Activated CD8-positive, alpha-beta memory T cell treated with anti-CD3 and anti-CD28 coated beads for 1 hour (primary cell): ENCODE data around the gene KCTD12.
"Not testable (repeated sequence)": the region's sequence is repeated elsewhere in the genome, so short reads cannot be mapped to it uniquely, and the experiment has no call there.

Experiments
- DNase-seq, 2 donors: peaks; one replicate each; pipeline ENCODE4 v3.0.0-alpha.2; 2020; ENCODE audit warnings: low read depth in 1 of 2; ENCODE audit errors: extremely low read depth in 1 of 2

KCTD12 gene

DNA sequence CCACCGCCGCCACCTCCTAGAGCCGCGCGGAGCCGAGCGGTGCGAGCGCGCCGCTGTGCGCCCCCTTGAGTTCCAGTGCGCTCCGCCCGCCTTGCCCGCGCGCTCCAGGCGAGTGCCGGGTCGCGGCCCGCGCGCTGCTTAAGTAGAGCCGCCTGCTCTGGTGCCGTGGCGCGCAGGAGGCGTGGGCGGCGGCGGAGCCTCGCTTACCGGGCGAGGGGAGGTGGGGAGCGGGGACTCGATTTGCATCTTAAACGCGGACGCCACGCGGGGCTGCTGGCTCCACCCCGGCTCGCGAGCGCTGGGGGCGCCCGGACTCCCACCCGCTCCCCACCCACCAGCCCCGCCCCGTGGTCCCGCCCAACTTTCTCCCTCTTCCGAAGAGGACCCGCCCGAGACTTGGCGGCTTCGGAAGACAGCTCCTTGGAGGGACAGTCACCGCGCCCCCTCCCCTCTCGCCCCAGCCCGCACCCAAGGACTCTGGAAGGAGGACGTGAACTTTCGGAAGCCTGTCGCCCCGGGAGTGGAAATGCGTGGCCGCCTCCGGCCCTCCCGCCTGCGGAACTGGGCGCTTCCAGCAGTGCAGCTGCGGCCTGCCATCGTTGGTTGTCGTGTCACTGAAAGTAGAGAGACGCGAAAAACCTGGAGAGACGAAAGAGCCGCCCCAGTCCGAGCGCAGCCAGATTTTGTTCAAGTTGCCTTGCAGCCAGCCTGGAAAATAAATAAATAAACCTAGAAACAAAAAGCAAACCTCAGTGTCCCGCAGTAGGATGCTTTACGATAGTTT lies at the start of gene KCTD12:
KCTD12 (minus strand) TSS at position 114 of the 784 bp plus-strand sequence. CDS start 257 bp downstream, outside the sequence.
- peak; percentile 57 to 61 for DNase-seq

DNA sequence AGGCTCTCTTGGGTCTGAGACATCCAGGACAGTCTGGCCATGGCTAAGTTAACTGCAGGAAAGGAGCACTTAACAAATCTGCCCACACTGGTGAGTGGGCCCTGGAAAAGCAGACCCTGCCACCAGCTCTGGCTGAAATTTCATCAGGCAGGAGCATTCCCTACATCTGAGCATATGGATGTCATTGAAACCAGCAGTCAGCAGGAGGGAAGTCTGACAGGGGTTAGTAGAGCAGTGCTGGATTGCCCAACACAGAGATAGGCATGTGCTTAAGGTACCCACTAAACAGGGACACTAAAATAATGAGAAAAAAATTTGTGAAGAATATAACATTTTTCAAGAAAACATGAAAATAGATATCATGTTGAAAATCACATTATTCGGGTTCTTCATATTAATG lies 48.5 kb upstream of the KCTD12 start:
- DNase-seq = no peak

- no peak for DNase-seq
Measured at GRCh38 chr13:76932076-76932475, 45.9 kb upstream of the KCTD12 start.

DNA sequence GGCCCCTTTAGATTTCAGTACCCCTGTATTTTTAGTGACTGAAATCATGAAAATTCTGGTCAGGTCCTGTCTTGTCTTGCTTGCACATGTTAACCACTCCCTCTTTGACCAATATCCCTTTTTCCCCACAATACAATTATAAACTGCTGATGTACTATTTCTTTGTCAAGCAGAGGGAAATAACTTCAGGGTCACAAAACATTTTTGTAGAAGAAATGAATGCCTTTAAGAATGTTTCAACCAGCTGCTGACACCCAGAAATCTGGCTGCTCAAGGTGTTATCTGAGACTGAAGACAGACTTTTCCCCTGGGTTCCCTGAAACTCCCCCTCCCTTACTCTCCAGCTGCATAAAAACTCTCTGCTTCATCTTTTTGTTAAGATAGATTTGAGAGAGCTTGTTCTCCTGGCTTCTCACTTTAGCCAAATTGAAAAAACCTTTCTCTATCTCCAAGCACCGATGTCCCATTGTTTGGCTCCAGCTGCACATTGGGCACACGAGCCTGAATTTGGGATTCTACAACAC lies 43.7 kb upstream of the KCTD12 start:
- no peak for DNase-seq

GRCh38 chr13:76929320-76929719 lies 43.1 kb upstream of the KCTD12 start:
- DNase-seq = no peak

DNA sequence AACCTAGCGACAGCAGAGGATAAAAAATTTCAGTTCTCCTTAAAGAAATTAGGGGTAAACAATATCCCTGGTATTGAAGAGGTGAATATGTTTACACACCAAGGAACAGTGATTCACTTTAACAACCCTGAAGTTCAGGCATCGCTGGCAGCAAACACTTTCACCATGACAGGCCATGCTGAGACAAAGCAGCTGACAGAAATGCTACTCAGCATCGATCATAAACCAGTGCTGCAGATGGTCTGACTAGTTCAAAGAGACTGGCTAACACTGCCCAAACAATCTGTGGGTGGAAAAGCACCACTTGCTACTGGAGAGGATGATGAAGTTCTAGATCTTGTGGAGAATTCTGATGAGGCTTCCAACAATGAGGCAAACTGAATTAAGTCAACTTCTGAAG lies 42.3 kb upstream of the KCTD12 start:
- no peak for DNase-seq

DNA sequence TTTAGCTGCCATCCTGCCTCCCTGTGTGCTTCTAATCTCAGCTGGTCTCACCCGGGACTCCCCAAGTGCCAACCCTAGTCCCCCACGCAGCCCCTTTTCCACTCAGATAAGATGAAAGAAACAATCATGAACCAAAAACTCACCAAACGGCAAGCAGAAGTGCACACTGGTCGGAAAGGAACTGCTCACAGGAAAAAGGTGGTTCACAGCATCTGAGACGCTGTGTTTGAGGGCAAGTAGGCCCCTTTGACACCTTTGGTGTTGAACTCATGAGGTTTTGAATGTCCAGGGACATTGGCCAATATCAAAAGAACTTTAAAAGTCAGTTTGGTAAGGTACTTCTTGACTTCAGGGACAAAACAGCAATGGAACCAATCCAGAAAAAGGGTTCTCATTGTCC lies 41.8 kb upstream of the KCTD12 start:
- no peak for DNase-seq

- DNase-seq = no peak
Measured at GRCh38 chr13:76925115-76925514, 38.9 kb upstream of the KCTD12 start.

- no peak for DNase-seq
Measured at GRCh38 chr13:76921516-76921915, 35.3 kb upstream of the KCTD12 start.

DNA sequence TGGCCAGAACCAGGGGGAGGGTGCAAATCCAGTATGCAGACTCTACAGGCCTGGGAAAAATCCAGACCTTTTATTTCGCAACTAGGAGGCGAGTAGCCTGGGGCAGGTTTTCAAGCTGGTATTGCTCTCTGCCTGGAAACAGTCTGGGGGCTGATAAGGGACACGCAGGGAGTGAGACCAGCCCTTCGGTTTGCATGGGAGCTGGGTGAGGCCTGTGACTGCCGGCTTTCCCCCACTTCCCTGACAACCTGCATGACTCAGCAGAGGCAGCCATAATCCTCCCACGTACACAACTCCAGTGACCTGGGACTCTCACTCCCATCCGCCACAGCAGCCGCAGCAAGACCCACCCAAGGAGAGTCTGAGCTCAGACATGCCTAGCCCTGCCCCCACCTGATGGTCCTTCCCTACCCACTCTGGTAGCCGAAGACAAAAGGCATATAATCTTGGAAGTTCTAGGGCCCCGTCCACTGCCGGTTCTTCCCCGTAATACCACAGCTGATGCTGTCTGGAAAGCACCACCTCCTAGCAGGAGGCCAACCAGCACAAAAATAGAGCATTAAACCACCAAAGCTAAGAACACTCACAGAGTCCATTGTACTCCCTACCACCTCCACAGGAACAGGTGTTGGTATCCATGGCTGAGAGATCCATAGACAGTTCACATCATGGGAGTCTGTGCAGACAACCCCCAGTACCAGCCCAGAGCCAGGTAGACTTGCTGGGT lies 31.7 kb upstream of the KCTD12 start:
- not testable (repeated sequence) for DNase-seq

DNA sequence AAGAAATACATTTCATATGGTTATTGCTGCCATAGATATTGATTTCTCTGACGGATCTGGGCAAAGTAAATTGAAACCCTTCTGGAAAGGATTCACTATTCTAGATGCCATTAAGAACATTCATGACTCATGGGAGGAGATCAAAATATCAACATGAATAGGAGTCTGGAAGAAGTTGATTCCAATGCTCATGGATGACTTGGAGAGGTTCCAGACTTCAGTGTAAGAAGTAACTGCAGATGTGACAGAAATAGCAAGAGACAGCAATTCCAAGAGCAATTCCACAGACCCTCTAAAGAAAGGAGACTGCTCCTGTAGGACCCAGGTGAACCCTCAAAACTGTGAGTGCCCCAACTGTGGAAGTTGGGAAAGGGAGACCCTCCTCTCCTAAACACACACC lies 30.9 kb upstream of the KCTD12 start:
- no peak for DNase-seq

- DNase-seq = no peak
Measured at GRCh38 chr13:76913898-76914297, 27.7 kb upstream of the KCTD12 start.

DNA sequence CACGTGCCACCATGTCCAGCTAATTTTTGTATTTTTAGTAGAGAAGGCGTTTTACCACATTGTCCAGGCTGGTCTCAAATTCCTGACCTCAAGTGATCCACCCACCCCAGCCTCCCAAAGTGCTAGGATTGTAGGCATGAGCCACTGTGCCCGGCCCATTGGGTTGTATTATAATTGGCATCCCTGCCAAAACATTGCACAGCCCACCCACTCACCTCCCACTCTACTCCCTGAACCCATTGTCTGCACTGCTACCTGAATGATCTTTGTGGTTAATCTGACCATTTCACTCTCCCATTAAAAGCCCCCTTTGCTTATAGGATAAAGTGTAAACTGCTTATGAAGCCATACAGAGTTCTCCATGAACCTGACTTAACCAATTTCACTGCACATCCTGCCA lies 26.3 kb upstream of the KCTD12 start:
- DNase-seq = no peak

DNA sequence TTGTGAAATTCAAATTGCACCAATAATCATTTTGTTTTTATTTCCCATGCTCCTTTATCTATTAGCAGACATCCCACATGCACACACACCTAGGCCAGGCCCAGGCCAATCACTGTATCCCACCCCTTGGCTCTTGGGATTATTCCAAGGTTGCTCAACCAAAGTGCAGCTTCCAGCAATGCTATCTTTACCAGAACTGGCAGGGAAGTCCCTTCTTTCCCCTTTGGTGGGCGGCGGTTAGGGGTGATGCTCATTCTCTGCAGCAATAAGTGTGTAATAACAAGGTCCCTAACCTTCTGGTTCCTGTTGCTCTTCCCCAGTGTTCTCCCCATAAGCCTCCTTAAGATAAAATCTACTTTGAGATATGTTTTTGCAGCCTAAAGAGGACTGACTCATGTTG lies 18.3 kb upstream of the KCTD12 start:
- DNase-seq = no peak

DNA sequence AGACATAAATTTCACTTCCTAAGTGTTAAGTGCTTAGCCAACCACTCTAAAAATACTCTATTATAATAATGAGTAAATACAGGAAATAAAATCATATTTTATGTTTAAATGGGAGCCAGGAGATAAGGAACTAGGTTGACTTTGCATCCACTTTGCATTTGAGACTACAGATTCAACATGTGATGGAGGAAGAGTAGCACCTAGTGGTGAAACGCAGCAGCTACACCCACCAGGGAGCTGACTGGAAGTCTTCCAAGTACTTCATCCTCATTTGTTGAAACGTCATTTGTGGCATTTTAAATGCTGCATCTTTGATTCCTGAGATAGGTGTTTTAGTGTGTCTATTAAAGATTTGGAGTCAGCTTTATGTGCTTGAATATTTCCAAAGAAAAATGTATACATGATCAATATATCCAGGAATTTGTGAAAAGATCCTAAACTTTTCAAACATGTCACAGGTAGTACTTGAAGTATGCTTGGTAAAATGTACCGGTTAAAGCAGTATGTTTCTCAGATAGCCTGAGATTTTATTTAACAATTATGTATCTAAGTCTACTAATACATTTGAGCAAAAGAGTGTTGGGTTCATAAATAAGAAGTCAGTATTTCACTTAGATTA lies 17.4 kb upstream of the KCTD12 start:
- peak; percentile 14 to 40 for DNase-seq

GRCh38 chr13:76899066-76899465 lies 12.9 kb upstream of the KCTD12 start:
- DNase-seq = not testable (repeated sequence)

DNA sequence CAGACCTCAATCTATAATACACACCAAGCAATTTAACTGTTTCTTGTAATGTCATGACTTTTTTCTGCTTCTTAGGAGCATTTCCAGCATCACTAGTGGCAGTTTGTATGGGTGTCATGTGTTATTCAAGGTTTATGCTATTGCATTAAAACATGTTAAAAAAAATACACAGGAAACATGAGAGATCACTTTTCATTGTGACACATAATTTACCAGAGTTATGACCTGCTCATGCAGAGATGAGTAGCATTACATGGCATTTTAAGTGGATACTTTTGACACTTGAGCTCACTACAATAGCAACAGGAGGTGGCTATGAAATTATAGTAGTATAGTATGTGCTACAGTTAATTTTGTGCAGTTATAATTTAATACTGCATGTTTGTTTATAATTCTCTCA lies 11.0 kb upstream of the KCTD12 start:
- not testable (repeated sequence) for DNase-seq

DNA sequence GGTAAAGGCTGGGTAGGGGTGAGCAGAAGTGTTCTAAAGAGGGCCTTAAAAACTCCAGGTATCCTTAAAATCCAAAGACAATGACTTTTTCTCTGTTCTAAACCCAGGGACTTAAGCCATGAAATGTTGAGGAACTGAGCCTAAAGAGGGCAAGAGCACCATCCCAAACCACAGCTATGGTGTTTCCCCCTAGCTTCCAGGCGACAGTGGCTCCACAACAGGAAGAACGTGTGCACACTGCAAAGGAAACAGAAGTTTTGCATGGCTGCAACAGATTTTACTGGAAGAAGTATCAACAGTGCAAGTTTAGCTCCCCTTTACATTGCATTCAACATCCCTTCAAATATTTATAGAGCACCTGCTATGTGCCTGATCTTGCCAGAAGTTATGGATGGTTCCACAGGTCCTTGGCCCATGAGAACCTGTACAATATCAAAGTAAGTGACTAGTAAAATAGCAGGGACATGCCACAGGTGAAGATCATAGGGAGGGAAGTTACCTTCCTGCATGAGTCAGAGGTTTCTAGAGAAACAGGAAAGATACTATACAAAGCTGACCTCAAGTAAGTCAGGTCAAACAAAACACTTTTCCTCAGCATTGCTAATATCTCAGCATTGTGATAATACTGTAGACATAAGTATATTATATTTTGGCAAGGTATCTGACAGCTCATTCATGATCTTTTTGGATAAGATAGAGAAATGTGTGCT lies 8.4 kb upstream of the KCTD12 start:
- DNase-seq = no peak

DNA sequence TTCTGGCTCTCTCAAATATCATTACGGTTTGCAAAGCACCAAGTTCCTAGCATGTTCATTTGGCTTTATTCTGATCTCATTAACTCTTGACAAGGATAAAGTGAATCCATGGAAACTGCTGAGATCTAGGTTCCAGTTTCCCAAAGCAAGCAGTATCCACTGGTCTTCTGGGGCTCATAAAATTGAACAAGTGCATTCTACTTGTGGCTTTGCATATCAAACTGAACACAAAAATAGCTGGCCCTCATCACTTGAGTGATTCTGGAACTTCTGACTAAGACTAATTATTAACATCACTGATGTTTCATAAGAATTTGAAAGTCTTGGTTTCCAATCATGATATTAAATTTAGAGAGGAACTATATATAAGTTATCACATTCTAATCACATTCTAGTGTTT lies 6.3 kb upstream of the KCTD12 start:
- DNase-seq = no peak

GRCh38 chr13:76890021-76890420 lies 3.8 kb upstream of the KCTD12 start:
- DNase-seq = no peak

- no peak for DNase-seq
Measured at GRCh38 chr13:76889254-76889653, 3.0 kb upstream of the KCTD12 start.
